Adrenal gland (tissue), 12 donors: ENCODE data around the gene TMEM125. TPM values are rescaled to one million over a fixed set of nuclear protein-coding genes. Genes with fewer than 3 reads are reported as not detected.
A peak's percentile ranks its signal among the peaks of the same experiment; 100 is the strongest.

ENCODE experiments used
- DNase-seq, 7 donors: peaks; one replicate each; pipeline ENCODE4 v3.0.0-alpha.2; 2019 to 2020
- H3K27ac ChIP-seq, 5 donors: fragments of 200-600 bp; sonication (generic) in 4 of 5; 1 replicate in 3 of 5; 2 replicates in 2 of 5; pipeline versions ENCODE4 v1.5.1 to v1.8.0; 2016 to 2020; ENCODE audit warnings: mild to moderate bottlenecking in 1 of 5
- H3K27me3 ChIP-seq: fragments of 200-600 bp; 2 replicates; pipeline ENCODE4 v1.8.0; 2021
- H3K36me3 ChIP-seq, 2 donors: fragments of 200-600 bp; replicated peaks in 1 of 2; 1 replicate in 1 of 2; 2 replicates in 1 of 2; pipeline versions ENCODE4 v1.5.1 to v1.8.0; 2018 to 2022
- H3K4me1 ChIP-seq, 2 donors: fragments of 200-600 bp; replicated peaks in 1 of 2; 1 replicate in 1 of 2; 2 replicates in 1 of 2; pipeline versions ENCODE4 v1.5.1 to v1.8.0; 2018 to 2021
- H3K4me3 ChIP-seq, 4 donors: fragments of 200-600 bp; sonication (generic) in 3 of 4; one replicate each; pipeline ENCODE4 v1.5.1; 2016 to 2018
- H3K9me3 ChIP-seq, 3 donors: fragments of 200-600 bp; sonication (generic) in 1 of 3; replicated peaks in 1 of 3; 1 replicate in 2 of 3; 2 replicates in 1 of 3; pipeline versions ENCODE4 v1.5.1 to v1.8.0; 2016 to 2021
- CTCF ChIP-seq, 6 experiments: fragments of 450-650 bp in 4 of 6; fragments of 200-600 bp in 2 of 6; sonication (generic) in 1 of 6; IDR thresholded peaks; 1 replicate in 5 of 6; 2 replicates in 1 of 6; pipeline versions ENCODE4 v1.5.1 to v1.8.0; 2016 to 2021; ENCODE audit warnings: antibody characterized with exemption in 6 of 6, mild to moderate bottlenecking in 2 of 6, moderate library complexity in 1 of 6
- POLR2A ChIP-seq, 2 donors: fragments of 450-650 bp; IDR thresholded peaks; one replicate each; pipeline ENCODE4 v1.6.1; 2017; ENCODE audit warnings: antibody characterized with exemption in 2 of 2, mild to moderate bottlenecking in 2 of 2, moderate library complexity in 1 of 2
- WGBS, 4 donors: extraction: QIAGEN DNeasy Blood & Tissue Kit in 2 of 4; methylation state at CpG; one replicate each; pipeline versions ENCODE4 v1.1.5 to v1.1.7; 2013 to 2017; 5-methylcytosine and 5-hydroxymethylcytosine counted together
- intact Hi-C, 2 donors: fragments of 100-400 bp; cut with DNase I; formaldehyde crosslinking; loops; one replicate each; pipeline versions ENCODE4 v1.14.1 to v1.15.0; 2022 to 2023
- polyA plus RNA-seq, 3 donors: library from polyadenylated mRNA; stranded (reverse); fragments of 200-250 nt in 2 of 3; fragments of 350-450 nt in 1 of 3; fragmentation: Illumina TruSeq in 1 of 3; extraction: RNeasy Lipid Tissue Mini Kit (QIAGEN cat#74804) in 1 of 3; gene quantifications; one replicate each; pipeline ENCODE4 v1.2.3, GENCODE V29; 2013 to 2014
- total RNA-seq, 9 donors: library from RNA; depleted of rRNA in 4 of 9; stranded (reverse); fragments of >200 nt in 4 of 9; fragments of 120-200 nt in 1 of 9; fragmentation: NEBNext Ultra II Directional in 1 of 9; extraction: Animal tissue kit (Norgen Biotek cat#: 25700) in 1 of 9; gene quantifications; one replicate each; pipeline versions ENCODE4 v1.1.0 to v1.2.4, GENCODE V29; 2013 to 2023
- donor health status: healthy with polysubstance abuse.
- donor health status: Bipolar disorder and iron deficiency.
- donor health status: DM: yes; HTN: yes; CAD: no.
- donor health status: DM: no; HTN: no; CAD: no.
- donor health status: DM: no; HTN: no; CAD: no.
- donor health status: DM: yes; HTN: yes; CAD: no.

TMEM125 gene
- total and polyA plus RNA-seq, 12 donors: 0.14 to 2.1 (median 1.0) TPM; not detected in 2

- WGBS, 4 donors: 84 to 100% (median 91%) methylated on average over 1 of the region's 1 CpG
- Histone ChIP-seq H3K27me3 (no peaks in the 10 kb centered on the region), H3K27ac (no peak overlapping the region), H3K4me1 (no peaks in the 10 kb centered on the region), H3K36me3 (no peaks in the 10 kb centered on the region), H3K9me3 (no peaks in the 10 kb centered on the region), H3K4me3 (no peak overlapping the region)
- intact Hi-C loops: no loop called here
- DNase-seq: no peak
- TF ChIP-seq POLR2A (IDR thresholded peaks at IDR 0.05) (no peak), CTCF (IDR thresholded peaks at IDR 0.05) (no peak)
Observed at GRCh38 chr1:43252225-43252624, 17.6 kb upstream of the TMEM125 start.

- intact Hi-C loops: no loop called here
- WGBS, 4 donors: 86 to 93% (median 91%) methylated on average over 4 of the region's 4 CpGs
- Histone ChIP-seq H3K4me3 (no peak overlapping the region), H3K27ac (no peak overlapping the region), H3K27me3 (no peaks in the 10 kb centered on the region), H3K9me3 (no peaks in the 10 kb centered on the region), H3K36me3 (no peaks in the 10 kb centered on the region), H3K4me1 (no peaks in the 10 kb centered on the region)
- TF ChIP-seq POLR2A (IDR thresholded peaks at IDR 0.05) (no peak), CTCF (IDR thresholded peaks at IDR 0.05) (no peak)
- peak in 1 of 7 donors; percentile 30 for DNase-seq
Observed at GRCh38 chr1:43253173-43253572, 16.6 kb upstream of the TMEM125 start.

GRCh38 chr1:43253876-43254275 is 15.9 kb upstream of the TMEM125 start:
- TF ChIP-seq CTCF (IDR thresholded peaks at IDR 0.05): no peak
- TF ChIP-seq POLR2A (IDR thresholded peaks at IDR 0.05): no peak
- DNase-seq: peak in 1 of 7 donors; percentile 11
- H3K27ac ChIP-seq: no peak overlapping the region
- H3K27me3 ChIP-seq: no peaks in the 10 kb centered on the region
- intact Hi-C loops: no loop called here
- no peaks in the 10 kb centered on the region for H3K36me3 ChIP-seq
- no peaks in the 10 kb centered on the region for H3K4me1 ChIP-seq
- H3K9me3 ChIP-seq: no peaks in the 10 kb centered on the region
- no peak overlapping the region for H3K4me3 ChIP-seq
- 75 to 96% (median 88%) methylated on average over 3 to 8 of the region's 8 CpGs for WGBS, 4 donors

- H3K36me3 ChIP-seq: no peaks in the 10 kb centered on the region
- intact Hi-C loops: no loop called here
- WGBS, 4 donors: 72 to 79% (median 78%) methylated on average over 7 to 10 of the region's 10 CpGs
- DNase-seq: peak in 1 of 7 donors; percentile 7
- H3K9me3 ChIP-seq: no peaks in the 10 kb centered on the region
- no peak for TF ChIP-seq POLR2A (IDR thresholded peaks at IDR 0.05)
- TF ChIP-seq CTCF (IDR thresholded peaks at IDR 0.05): no peak
- H3K27ac ChIP-seq: no peak overlapping the region
- no peaks in the 10 kb centered on the region for H3K27me3 ChIP-seq
- H3K4me1 ChIP-seq: no peaks in the 10 kb centered on the region
- no peak overlapping the region for H3K4me3 ChIP-seq
Observed at GRCh38 chr1:43255438-43256210, 14.2 kb upstream of the TMEM125 start.
